ENCODE data around the gene JARID2.

DNA sequence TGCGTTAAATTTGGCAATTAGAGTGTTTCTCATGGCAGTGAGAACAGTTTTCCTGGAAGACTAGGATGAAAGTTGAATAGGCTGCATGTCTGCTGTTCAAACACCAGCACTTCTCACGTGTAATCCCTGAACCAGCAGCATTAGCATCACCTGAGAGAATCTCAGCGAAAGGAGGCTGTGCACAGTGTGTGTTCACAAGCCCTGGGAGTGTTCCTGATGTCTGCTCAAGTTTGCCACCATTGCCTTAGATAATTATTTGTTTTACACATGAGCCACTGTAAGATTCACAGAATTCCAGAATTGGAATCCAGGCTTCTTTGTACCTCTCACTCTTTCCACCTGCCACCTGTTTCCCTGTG is 117.3 kb downstream of the JARID2 start:
- TF ChIP-seq, protein P1, sequence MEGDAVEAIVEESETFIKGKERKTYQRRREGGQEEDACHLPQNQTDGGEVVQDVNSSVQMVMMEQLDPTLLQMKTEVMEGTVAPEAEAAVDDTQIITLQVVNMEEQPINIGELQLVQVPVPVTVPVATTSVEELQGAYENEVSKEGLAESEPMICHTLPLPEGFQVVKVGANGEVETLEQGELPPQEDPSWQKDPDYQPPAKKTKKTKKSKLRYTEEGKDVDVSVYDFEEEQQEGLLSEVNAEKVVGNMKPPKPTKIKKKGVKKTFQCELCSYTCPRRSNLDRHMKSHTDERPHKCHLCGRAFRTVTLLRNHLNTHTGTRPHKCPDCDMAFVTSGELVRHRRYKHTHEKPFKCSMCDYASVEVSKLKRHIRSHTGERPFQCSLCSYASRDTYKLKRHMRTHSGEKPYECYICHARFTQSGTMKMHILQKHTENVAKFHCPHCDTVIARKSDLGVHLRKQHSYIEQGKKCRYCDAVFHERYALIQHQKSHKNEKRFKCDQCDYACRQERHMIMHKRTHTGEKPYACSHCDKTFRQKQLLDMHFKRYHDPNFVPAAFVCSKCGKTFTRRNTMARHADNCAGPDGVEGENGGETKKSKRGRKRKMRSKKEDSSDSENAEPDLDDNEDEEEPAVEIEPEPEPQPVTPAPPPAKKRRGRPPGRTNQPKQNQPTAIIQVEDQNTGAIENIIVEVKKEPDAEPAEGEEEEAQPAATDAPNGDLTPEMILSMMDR (IDR thresholded peaks at IDR 0.05) = no peak
- TF ChIP-seq POLR2AphosphoS5 (IDR thresholded peaks at IDR 0.05) = no peak

All from breast epithelium (tissue), 3 donors.